Measurements from ENCODE around the gene ART1.

GRCh38 chr11:3610846-3611245, 34.1 kb upstream of the ART1 start:
- TF ChIP-seq CTCF (IDR thresholded peaks at IDR 0.05), result no peak
- TF ChIP-seq POLR2A (IDR thresholded peaks at IDR 0.05), result no peak

Data from lower leg skin (tissue), 3 donors.